OCI-LY7 (cell line): ENCODE data around the gene SNAPIN.

ENCODE experiments used
- CTCF ChIP-seq: fragments of 200-600 bp; sonication (generic); conservative IDR thresholded peaks from 2 replicates; pipeline ENCODE4 v1.5.1; 2014; ENCODE audit warnings: mild to moderate bottlenecking, antibody characterized with exemption, low read length, moderate library complexity, mixed read lengths
- EZH2phosphoT487 ChIP-seq: fragments of 200-600 bp; sonication (generic); IDR thresholded peaks from 2 replicates; pipeline ENCODE4 v1.6.1; 2018; ENCODE audit warnings: low read depth, borderline replicate concordance, mild to moderate bottlenecking, mixed run types, antibody characterized with exemption, low read length, moderate library complexity, mixed read lengths

DNA sequence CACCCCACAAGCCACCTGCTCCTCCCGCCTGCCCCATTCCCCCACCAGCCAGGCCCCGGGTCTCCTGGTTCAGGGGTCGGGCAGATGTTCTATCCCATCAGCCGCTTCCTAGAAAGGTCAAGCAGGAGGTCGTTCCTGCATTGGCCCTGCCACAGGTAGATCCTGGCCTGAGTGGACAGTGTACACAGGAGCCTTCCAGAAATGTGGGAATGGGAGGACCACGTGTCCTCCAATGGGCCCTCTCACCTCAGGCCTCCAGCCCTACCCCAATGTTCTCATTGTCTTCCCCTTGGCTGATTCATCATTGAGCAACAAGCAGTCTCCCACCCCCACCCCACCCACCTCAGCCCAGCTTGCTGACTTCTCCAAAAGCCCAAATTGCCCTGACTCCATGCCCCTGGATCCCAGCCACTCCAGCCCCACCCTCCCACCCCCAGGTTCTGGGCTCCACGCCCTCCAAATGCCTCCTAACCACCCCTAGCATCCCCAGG is 47.6 kb upstream of the SNAPIN start:
- TF ChIP-seq CTCF (no peak), EZH2phosphoT487 (no peak)
